PC-9 (cell line): ENCODE data around the gene PCDHGB2.

Source experiments
- EZH2 ChIP-seq: fragments of 200-600 bp; sonication (generic); IDR thresholded peaks from 2 replicates; pipeline ENCODE4 v1.8.0; 2017; ENCODE audit warnings: antibody characterized with exemption, low read depth
- TF ChIP-seq, protein P1 (sequence below): fragments of 200-600 bp; sonication (generic); conservative IDR thresholded peaks from 2 replicates; pipeline ENCODE4 v1.6.1; 2017; ENCODE audit warnings: mixed run types, antibody characterized with exemption, mild to moderate bottlenecking, moderate library complexity

DNA sequence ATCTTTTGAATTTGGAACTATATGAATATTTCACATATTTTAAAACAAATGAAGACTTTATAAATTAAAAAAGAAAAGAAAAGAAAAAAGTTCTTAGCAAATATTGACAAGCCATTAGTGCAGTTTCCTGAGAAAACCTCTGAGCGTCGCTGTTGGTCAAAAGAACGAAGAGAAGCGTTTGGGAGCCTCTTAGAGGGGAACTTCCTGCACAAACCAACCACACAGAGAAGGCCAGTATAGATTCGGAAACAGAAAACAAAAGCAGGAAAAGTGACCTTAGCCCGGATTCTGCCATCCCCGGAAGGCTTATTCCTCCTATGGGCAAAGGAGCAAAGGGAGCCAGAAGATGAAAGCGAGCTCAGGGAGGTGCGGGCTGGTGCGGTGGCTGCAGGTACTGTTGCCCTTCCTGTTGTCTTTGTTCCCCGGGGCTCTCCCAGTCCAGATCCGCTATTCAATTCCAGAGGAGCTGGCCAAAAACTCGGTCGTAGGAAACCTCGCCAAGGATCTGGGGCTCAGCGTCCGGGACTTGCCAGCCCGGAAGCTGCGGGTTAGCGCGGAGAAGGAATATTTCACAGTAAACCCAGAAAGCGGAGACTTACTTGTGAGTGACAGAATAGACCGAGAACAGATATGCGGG, at the start of gene PCDHGB2:
- TF ChIP-seq, protein P1, sequence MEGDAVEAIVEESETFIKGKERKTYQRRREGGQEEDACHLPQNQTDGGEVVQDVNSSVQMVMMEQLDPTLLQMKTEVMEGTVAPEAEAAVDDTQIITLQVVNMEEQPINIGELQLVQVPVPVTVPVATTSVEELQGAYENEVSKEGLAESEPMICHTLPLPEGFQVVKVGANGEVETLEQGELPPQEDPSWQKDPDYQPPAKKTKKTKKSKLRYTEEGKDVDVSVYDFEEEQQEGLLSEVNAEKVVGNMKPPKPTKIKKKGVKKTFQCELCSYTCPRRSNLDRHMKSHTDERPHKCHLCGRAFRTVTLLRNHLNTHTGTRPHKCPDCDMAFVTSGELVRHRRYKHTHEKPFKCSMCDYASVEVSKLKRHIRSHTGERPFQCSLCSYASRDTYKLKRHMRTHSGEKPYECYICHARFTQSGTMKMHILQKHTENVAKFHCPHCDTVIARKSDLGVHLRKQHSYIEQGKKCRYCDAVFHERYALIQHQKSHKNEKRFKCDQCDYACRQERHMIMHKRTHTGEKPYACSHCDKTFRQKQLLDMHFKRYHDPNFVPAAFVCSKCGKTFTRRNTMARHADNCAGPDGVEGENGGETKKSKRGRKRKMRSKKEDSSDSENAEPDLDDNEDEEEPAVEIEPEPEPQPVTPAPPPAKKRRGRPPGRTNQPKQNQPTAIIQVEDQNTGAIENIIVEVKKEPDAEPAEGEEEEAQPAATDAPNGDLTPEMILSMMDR = peak; percentile 63
- TF ChIP-seq EZH2 = no peak
